Effector memory CD4-positive, alpha-beta T cell (primary cell): Measurements from ENCODE around the gene C4orf50.

Experiments
- DNase-seq, 3 donors: peaks; one replicate each; pipeline ENCODE4 v3.0.0-alpha.2; 2020
- H3K27ac ChIP-seq: 2 replicates; pipeline ENCODE4 v1.7.0; 2013; ENCODE audit warnings: mild to moderate bottlenecking, low read length, moderate library complexity; ENCODE audit not compliant: insufficient read depth, poor library complexity, severe bottlenecking
- H3K27me3 ChIP-seq: replicated peaks from 2 replicates; pipeline ENCODE4 v1.7.0; 2013; ENCODE audit warnings: mild to moderate bottlenecking, low read length; ENCODE audit not compliant: insufficient read depth, control insufficient read depth, poor library complexity, severe bottlenecking
- H3K36me3 ChIP-seq: 2 replicates; pipeline ENCODE4 v1.7.0; 2013; ENCODE audit warnings: mild to moderate bottlenecking, low read length, moderate library complexity; ENCODE audit not compliant: control insufficient read depth, insufficient read depth
- H3K4me1 ChIP-seq: 2 replicates; pipeline ENCODE4 v1.7.0; 2013; ENCODE audit warnings: low read length, mild to moderate bottlenecking; ENCODE audit not compliant: control insufficient read depth, insufficient read depth, poor library complexity, severe bottlenecking
- H3K4me3 ChIP-seq: 2 replicates; pipeline ENCODE4 v1.7.0; 2013; ENCODE audit warnings: low read length, low read depth, mild to moderate bottlenecking; ENCODE audit not compliant: insufficient read depth, poor library complexity, severe bottlenecking
- H3K9me3 ChIP-seq: 2 replicates; pipeline ENCODE4 v1.7.0; 2013; ENCODE audit warnings: mild to moderate bottlenecking, low read length, moderate library complexity; ENCODE audit not compliant: control insufficient read depth

The C4orf50 gene

DNA sequence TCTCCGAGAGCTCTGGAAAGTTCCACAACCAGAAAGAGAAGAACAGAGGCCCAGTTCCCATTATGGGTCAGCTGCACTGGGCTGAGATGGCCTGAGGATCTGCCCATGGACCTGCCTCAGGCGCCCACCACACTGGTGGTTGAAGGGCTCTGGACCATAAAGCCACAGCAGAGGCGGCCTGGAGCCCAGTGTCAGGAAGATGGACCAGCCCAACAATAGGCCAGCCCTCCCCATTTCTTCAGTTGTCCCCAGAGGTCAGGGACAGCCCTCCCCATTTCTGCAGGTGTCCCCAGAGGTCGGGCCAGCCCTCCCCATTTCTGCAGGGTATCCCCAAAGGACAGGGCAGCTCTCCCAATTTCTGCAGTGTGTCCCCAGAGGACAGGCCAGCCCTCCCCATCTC, 37.2 kb upstream of the C4orf50 start:
- no peak overlapping the region for H3K27ac ChIP-seq
- DNase-seq = no peak
- no peaks in the 10 kb centered on the region for H3K27me3 ChIP-seq
- peaks cover 20% of the 10 kb centered on the region for H3K9me3 ChIP-seq
- no peaks in the 10 kb centered on the region for H3K4me1 ChIP-seq
- H3K4me3 ChIP-seq = no peak overlapping the region
- H3K36me3 ChIP-seq = peaks cover 25% of the 10 kb centered on the region

DNA sequence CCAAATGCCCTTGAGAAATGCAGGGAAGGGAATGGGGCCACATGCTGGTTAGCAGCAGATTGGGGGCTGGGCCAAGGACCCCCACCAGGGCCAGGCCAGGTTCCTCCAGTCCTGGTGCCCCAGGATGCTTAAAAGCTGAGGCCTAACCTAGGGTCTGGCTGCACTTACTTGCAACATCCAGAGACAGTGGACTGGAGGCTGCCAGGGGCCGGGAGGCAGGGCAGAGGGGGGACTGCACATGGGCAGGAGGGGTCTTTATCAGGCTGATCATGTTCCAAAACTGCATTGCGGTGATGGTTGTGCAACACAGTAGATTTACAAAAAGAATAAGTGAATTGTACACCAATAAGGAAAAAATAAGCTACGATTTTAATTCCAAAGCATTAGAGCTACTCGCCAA, 36.8 kb upstream of the C4orf50 start:
- Histone ChIP-seq H3K36me3 (peaks cover 21% of the 10 kb centered on the region), H3K9me3 (peaks cover 20% of the 10 kb centered on the region), H3K27ac (no peak overlapping the region), H3K4me1 (no peaks in the 10 kb centered on the region), H3K27me3 (no peaks in the 10 kb centered on the region), H3K4me3 (no peak overlapping the region)
- DNase-seq = no peak

DNA sequence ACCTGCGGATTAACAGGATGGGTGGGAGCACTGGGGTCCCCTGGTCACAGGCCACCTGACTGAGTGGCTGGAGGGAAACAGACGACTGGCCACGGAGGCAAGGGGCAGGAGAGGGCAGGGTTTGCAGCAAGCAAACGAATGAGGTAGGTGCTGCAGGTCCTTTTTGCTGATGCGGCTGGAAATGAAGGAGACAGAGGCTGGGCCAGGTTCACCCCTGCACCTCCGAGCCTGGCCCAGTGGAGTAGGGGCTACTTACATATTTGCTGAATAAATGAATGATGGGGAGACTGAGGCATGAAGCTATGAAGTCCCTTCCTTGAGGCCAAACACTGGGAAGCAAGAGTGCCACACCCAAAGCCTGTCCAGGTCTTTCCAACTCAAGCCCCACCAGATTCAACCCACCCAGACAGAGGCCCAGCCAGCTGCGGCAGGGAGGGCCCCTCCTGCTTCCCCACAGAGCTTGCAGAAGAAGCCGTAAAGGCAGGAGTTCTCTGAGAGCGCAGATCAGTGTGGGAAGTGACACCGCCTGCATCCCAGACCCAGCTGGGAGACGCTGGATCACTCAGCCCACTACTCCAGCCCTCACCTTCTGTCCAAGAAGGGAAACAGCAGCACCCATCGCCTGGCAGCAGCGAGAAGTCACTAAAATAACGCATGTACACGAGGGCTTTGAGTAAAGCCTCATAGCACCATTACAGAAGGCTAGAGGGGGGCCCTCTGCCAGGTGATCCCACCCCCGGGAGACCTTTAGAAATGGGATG, 36.1 kb upstream of the C4orf50 start:
- Histone ChIP-seq H3K4me1 (no peaks in the 10 kb centered on the region), H3K27me3 (no peaks in the 10 kb centered on the region), H3K4me3 (no peak overlapping the region), H3K9me3 (peaks cover 18% of the 10 kb centered on the region), H3K36me3 (peaks cover 18% of the 10 kb centered on the region), H3K27ac (no peak overlapping the region)
- DNase-seq = no peak

DNA sequence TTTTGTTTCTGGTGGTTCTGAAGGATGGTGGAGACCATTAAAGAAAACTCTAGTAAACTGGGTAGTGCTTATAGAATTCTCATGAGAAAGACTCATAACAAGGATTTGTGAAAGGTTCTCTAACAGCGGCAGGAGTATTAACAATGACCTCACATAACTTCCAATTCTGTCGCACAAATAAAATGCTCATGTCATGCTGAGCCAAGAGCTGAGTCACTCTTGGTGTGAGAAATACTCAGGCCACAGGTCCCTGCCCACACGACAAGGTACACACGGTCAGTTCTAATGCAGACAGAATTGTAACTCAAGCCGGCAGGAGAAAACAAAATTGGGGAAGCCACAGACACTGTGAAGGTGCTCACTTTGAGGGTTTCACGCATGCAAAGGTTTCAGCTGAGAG, 34.4 kb upstream of the C4orf50 start:
- Histone ChIP-seq H3K9me3 (peaks cover 2% of the 10 kb centered on the region), H3K36me3 (peaks cover 5% of the 10 kb centered on the region), H3K4me3 (no peak overlapping the region), H3K27me3 (no peaks in the 10 kb centered on the region), H3K27ac (no peak overlapping the region), H3K4me1 (no peaks in the 10 kb centered on the region)
- DNase-seq = no peak

DNA sequence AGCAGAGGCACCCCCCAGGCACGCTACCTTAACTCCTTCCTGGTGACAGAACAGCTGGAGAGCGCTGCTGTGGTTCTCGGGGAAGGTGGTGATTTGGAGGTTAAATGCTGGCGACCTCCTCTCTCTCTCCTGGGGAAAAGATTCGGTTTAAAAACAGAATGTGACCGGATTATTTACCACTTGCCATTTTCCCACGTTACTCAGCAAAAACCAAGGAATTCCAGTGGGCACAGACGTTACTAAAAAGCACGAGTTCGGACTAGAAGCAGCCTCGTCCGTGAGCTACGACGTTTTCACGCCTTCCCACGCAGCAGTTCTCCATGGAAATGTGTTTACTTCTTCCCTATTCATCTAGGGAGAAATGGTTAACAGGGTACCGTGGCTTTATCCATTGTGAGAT, 32.3 kb upstream of the C4orf50 start:
- Histone ChIP-seq H3K36me3 (no peaks in the 10 kb centered on the region), H3K27ac (no peak overlapping the region)
- DNase-seq = no peak

DNA sequence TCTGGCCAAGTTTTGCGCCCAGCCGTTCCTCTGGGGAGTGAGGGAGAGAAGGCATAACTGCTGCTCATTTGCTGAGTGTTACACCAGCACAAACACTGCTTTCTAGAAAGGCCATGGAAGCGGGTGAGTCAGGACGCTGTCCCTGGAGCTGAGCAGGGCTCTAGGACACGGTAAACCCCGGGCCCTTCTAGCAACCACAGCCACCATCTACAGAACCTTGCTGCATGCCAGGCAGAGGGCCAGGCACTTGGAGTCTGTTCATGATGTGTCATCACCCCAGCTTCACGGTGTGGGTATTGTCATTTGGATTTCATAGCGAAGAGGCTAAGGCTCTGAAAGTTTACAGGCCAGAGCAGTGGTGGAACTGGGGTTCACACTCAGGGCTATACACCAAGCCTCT, 31.8 kb upstream of the C4orf50 start:
- no peak for DNase-seq
- no peaks in the 10 kb centered on the region for H3K36me3 ChIP-seq

More for the DNA sequence above, 32.3 kb upstream of the C4orf50 start:
- Histone ChIP-seq H3K4me3 (no peak overlapping the region), H3K9me3 (no peaks in the 10 kb centered on the region), H3K4me1 (no peaks in the 10 kb centered on the region), H3K27me3 (no peaks in the 10 kb centered on the region)

DNA sequence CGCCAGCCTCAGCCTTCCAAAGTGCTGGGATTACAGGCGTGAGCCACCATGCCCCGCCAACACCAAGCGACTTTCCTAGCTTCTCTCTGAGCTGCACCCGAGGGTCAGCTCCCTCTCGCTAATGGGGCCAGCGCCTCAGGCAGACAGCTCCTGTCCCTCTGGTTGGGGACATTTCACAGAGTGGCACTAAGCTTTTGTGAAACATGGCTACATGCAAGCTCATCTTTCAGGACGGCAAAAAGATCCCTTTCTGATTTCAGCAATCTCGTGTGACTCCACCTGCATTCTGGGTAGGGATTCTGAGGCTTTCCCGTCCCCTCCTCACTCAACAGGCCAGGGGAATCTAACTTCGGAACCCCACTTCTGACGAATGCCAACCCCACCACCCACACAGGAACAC, 31.0 kb upstream of the C4orf50 start:
- Histone ChIP-seq H3K4me3 (no peak overlapping the region), H3K27me3 (no peaks in the 10 kb centered on the region), H3K36me3 (no peaks in the 10 kb centered on the region), H3K27ac (no peak overlapping the region), H3K4me1 (no peaks in the 10 kb centered on the region), H3K9me3 (no peaks in the 10 kb centered on the region)
- no peak for DNase-seq

More for the DNA sequence above, 31.8 kb upstream of the C4orf50 start:
- Histone ChIP-seq H3K9me3 (no peaks in the 10 kb centered on the region), H3K27ac (no peak overlapping the region), H3K27me3 (no peaks in the 10 kb centered on the region), H3K4me3 (no peak overlapping the region), H3K4me1 (no peaks in the 10 kb centered on the region)

DNA sequence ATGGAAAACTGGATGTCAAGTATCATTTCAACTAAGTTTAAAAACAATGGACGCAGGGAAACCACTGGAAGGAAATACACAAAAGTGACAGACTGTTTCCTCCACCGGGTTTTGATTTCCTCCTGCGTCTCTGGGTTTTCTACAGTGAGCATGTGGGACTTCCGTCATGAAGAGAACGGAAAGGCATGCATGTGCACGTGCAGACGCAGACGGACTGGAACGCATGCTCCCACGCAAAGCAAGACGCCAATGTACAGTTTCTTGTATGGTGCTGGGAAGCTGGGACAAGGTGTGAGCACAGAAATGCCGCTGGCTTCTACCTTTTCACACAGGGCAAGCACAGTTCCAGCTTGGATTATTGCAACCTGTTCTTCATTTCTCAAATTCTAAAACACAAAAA, 30.3 kb upstream of the C4orf50 start:
- no peaks in the 10 kb centered on the region for H3K4me1 ChIP-seq
- no peaks in the 10 kb centered on the region for H3K9me3 ChIP-seq
- no peak overlapping the region for H3K27ac ChIP-seq
- H3K4me3 ChIP-seq = no peak overlapping the region
- no peaks in the 10 kb centered on the region for H3K36me3 ChIP-seq
- no peak for DNase-seq
- no peaks in the 10 kb centered on the region for H3K27me3 ChIP-seq

DNA sequence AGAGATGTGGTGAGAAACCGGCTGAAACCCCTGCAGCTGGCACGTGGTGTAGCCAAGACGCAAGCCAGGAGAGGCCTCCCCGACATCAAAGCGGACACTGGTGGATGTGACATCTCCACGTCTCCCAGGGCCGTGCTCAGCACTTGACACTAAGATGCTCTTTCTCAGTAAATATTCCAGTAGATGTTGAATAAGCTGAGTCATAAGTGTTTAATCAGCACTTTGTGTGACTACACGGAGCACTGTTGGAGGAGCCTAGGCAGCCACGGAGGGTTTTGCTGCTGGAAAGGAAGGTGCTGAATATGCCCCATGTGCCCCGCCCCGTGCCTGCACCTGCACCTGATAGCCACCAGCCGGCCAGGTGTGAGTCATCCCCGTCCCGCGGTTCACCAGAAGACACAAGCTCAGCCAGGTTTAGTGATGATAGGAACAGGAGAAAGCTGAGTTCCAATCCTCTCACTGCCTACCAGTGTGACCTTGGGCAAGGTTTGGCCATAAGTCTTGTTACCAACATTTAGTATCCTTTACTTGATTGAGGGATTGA, 29.0 kb upstream of the C4orf50 start:
- H3K27me3 ChIP-seq = no peaks in the 10 kb centered on the region
- no peaks in the 10 kb centered on the region for H3K4me1 ChIP-seq
- DNase-seq = no peak
- H3K4me3 ChIP-seq = no peak overlapping the region
- no peaks in the 10 kb centered on the region for H3K36me3 ChIP-seq
- H3K27ac ChIP-seq = no peak overlapping the region
- H3K9me3 ChIP-seq = no peaks in the 10 kb centered on the region

DNA sequence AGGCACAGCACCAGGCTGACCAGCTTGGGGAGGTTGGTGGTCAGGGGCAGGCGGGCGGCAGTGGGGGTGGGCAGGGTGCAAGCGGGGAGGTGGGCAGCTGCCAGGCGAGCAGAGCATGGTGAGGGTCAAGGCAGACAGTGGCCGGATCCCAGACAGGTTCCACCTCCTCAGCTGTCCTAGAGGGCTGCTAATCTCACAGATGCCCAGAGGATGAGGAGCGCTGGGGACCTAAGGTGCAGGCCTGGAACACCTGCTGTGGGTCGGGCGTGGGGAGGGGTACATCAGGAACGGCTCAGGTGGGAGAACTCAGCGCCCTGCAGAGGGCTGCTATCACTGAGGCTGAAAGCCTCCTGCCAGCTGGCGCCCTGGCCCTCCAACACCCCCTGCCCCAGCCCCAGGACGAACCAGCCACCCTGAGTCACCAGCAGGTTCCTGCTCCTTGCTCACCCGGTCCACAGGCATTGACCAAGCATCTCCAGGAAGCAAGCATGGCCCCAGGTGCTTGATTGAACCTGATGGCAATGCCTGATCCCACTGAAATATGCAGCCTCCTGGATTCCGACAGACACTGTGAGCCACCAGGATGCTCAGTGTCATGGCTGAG, 28.4 kb upstream of the C4orf50 start:
- no peak overlapping the region for H3K27ac ChIP-seq
- no peaks in the 10 kb centered on the region for H3K27me3 ChIP-seq
- no peaks in the 10 kb centered on the region for H3K36me3 ChIP-seq
- DNase-seq = no peak
- no peak overlapping the region for H3K4me3 ChIP-seq
- H3K9me3 ChIP-seq = no peaks in the 10 kb centered on the region
- H3K4me1 ChIP-seq = no peaks in the 10 kb centered on the region
